NB4 (cell line): ENCODE results near the gene TTYH3.

Source experiments
- CTCF ChIP-seq: IDR thresholded peaks from one replicate; pipeline ENCODE4 v1.5.1; 2012; ENCODE audit warnings: low read depth, low read length
- MAX ChIP-seq: IDR thresholded peaks from 2 replicates; pipeline ENCODE4 v1.6.1; 2011; ENCODE audit warnings: low read depth, low read length
- POLR2A ChIP-seq: IDR thresholded peaks from 2 replicates; pipeline ENCODE4 v1.6.1; 2011; ENCODE audit warnings: mild to moderate bottlenecking; ENCODE audit not compliant: insufficient read length; ENCODE audit errors: extremely low read depth

GRCh38 chr7:2670171-2670570 lies 38.4 kb downstream of the TTYH3 start:
- no peak for TF ChIP-seq CTCF
- TF ChIP-seq POLR2A, result no peak
- no peak for TF ChIP-seq MAX
